Type B pancreatic cell (in vitro differentiated cells): ENCODE measurements around the gene MELTF. TPM values are rescaled to one million over a fixed set of nuclear protein-coding genes. Genes with fewer than 3 reads are reported as not detected.

Source experiments
- DNase-seq: peaks from one replicate; pipeline ENCODE4 v3.0.0; 2021; ENCODE audit warnings: mixed read lengths; ENCODE audit not compliant: unreplicated experiment; ENCODE audit errors: extremely low spot score
- H3K27ac Mint-ChIP-seq: 2 replicates; pipeline ENCODE4 v1.8.0; 2021; ENCODE audit warnings: mild to moderate bottlenecking, mixed read lengths
- H3K27me3 Mint-ChIP-seq: 2 replicates; pipeline ENCODE4 v1.8.0; 2021; ENCODE audit warnings: mixed read lengths
- H3K36me3 Mint-ChIP-seq: 2 replicates; pipeline ENCODE4 v1.8.0; 2021; ENCODE audit warnings: mixed read lengths
- H3K4me1 Mint-ChIP-seq: one replicate; pipeline ENCODE4 v1.8.0; 2021; ENCODE audit warnings: mixed read lengths; ENCODE audit not compliant: unreplicated experiment
- H3K4me3 Mint-ChIP-seq: 2 replicates; pipeline ENCODE4 v1.8.0; 2021; ENCODE audit warnings: mild to moderate bottlenecking, mixed read lengths
- H3K9me3 Mint-ChIP-seq: 2 replicates; pipeline ENCODE4 v1.8.0; 2021; ENCODE audit warnings: mixed read lengths
- CTCF ChIP-seq: fragments of 200-600 bp; sonication (generic); conservative IDR thresholded peaks from 2 replicates; pipeline ENCODE4 v1.5.0; 2021; ENCODE audit warnings: antibody characterized with exemption, mild to moderate bottlenecking
- total RNA-seq: library from RNA; stranded (reverse); gene quantifications from 2 replicates; pipeline ENCODE4 v1.2.1, GENCODE V29; 2021; ENCODE audit warnings: low replicate concordance

MELTF gene
- total RNA-seq, 1 donor from 2014 or later, result 3.0 TPM

- Mint-ChIP-seq H3K9me3 (no peaks in the 10 kb centered on the region), H3K27me3 (no peaks in the 10 kb centered on the region), H3K4me1 (no peaks in the 10 kb centered on the region), H3K27ac (no peak overlapping the region), H3K36me3 (no peaks in the 10 kb centered on the region), H3K4me3 (no peak overlapping the region)
- no peak for DNase-seq
- no peak for TF ChIP-seq CTCF
Measured at GRCh38 chr3:196995027-196995426, 34.6 kb downstream of the MELTF start.

- Mint-ChIP-seq H3K36me3 (no peaks in the 10 kb centered on the region), H3K4me1 (no peaks in the 10 kb centered on the region), H3K27me3 (no peaks in the 10 kb centered on the region), H3K27ac (no peak overlapping the region), H3K9me3 (no peaks in the 10 kb centered on the region), H3K4me3 (no peak overlapping the region)
- no peak for DNase-seq
- no peak for TF ChIP-seq CTCF
Measured at GRCh38 chr3:196994056-196994455, 35.6 kb downstream of the MELTF start.

GRCh38 chr3:196992461-196993065, 37.1 kb downstream of the MELTF start:
- DNase-seq, result no peak
- Mint-ChIP-seq H3K4me1 (no peaks in the 10 kb centered on the region), H3K4me3 (no peak overlapping the region), H3K27ac (no peak overlapping the region), H3K36me3 (no peaks in the 10 kb centered on the region), H3K27me3 (no peaks in the 10 kb centered on the region), H3K9me3 (no peaks in the 10 kb centered on the region)
- no peak for TF ChIP-seq CTCF

GRCh38 chr3:196991581-196992460, 37.8 kb downstream of the MELTF start:
- Mint-ChIP-seq H3K36me3 (no peaks in the 10 kb centered on the region), H3K4me3 (no peak overlapping the region), H3K9me3 (no peaks in the 10 kb centered on the region), H3K27me3 (no peaks in the 10 kb centered on the region), H3K27ac (no peak overlapping the region), H3K4me1 (no peaks in the 10 kb centered on the region)
- TF ChIP-seq CTCF, result no peak
- DNase-seq, result no peak

- H3K9me3 Mint-ChIP-seq, result no peaks in the 10 kb centered on the region
- no peak for DNase-seq
- no peaks in the 10 kb centered on the region for H3K4me1 Mint-ChIP-seq
- H3K27me3 Mint-ChIP-seq, result no peaks in the 10 kb centered on the region
- H3K4me3 Mint-ChIP-seq, result no peak overlapping the region
- TF ChIP-seq CTCF, result no peak
- no peaks in the 10 kb centered on the region for H3K36me3 Mint-ChIP-seq
- no peak overlapping the region for H3K27ac Mint-ChIP-seq
Measured at GRCh38 chr3:196990601-196991007, 39.0 kb downstream of the MELTF start.
